T1000 (cell line): ENCODE data around the gene NRAS.
"Not testable (repeated sequence)": the region's sequence is repeated elsewhere in the genome, so short reads cannot be mapped to it uniquely, and the experiment has no call there.

ENCODE experiments used
- DNase-seq: peaks from one replicate; lab custom pipeline; 2025; ENCODE audit warnings: mixed read lengths; lab: John Stamatoyannopoulos, UW

Gene NRAS

DNA sequence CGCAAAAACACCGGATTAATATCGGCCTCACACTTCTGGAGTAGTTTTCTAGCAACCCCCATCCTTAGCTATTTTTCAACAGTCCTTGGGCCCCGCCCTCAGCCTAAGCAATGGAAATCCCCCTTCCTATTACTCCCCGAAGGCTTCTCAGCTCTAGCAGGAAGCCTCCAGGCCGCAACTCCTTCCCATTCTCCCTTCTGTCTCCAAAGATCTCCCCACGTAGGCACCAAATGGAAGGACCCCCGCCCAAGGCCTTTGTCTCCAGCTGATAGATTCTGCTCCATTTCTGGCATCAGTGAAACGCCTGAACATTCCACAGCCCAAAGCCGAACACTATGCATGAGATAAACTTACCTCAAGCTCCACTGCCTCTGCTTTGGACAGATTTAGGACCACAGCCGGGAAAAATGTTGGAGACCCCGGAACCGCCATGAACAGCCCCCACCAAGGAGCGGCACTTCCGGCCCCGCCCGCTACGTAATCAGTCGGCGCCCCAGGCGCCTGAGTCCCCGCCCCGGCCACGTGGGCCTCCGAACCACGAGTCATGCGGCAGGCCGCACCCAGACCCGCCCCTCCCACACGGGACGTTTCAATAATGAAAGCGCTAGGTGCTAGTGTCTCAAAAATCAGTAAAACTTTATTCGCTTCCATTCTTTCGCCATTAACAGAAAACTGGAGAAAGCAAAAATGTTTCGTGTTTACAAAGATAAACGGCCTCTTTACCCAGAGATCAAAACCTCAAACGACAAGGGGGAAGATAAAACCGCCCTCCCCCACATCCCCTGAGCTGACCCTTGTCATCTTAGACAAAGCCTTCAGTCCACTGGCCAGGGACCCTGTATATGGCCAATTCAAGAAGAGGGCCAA, at the start of gene NRAS:
Gene NRAS, minus strand, starts transcription at position 468 of the 867 bp plus-strand sequence. CDS start 611 bp downstream, outside the sequence.
- DNase-seq = peak; percentile 87

DNA sequence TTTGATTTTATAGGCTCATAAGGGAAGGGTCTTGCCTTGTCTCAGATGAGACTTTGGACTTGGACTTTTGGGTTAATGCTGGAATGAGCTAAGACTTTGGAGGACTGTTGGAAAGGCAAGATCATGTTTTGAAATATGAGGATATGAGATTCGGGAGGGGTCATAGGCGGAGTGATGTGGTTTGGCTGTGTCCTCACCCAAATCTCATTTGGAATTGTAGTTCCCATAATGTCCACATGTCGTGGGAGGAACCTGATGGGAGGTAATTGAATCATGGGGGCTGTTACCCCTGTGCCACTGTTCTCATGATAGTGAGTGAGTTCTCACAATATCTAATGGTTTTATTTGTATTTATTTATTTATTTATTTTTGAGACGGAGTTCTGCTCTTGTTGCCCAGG, 48.1 kb upstream of the NRAS start:
- no peak for DNase-seq

- DNase-seq = no peak
Measured at GRCh38 chr1:114758256-114758832, 41.8 kb upstream of the NRAS start.

DNA sequence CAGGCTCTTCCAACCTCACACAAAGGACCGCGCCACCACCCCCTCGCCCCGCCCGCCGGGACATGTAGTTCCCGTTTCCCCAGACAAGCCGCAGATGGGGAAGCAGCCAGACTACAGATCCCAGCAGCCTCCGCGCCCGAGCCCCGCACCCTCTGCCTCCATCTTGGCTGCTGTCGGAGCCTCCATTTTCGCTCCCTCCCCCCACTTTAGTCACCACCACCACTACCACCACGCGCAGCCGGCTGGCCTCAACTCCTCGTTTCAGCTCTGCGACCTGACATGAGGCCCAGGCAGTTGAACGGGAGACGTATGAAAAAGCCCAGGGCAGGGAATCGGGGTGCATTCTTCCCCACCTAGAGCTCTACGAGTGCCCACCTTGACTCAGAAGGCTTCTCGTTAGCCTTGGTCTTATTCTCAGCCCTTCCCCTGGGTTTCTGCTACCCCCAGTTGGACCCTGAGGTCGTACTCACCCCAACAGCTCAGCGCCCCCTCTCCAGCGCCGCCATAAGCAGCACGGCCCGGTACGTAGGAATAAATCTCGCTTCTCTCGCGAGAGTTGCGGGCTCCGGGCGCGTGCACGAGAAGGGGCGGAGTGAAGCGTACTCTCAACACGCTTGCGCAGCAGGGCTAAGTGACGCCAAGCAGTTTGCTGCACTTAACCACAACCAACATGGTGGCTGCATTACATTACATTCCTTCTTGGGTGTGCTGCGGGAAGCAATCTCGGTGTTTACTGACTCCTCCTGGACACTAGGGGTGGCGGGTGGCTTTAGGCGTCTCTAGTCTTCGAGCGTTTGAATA, 41.1 kb upstream of the NRAS start, which contains the start of gene CSDE1:
Gene CSDE1, minus strand, starts transcription at position 530 of the 801 bp plus-strand sequence. CDS start 18,094 bp downstream, outside the sequence.
- DNase-seq = peak; percentile 94

DNA sequence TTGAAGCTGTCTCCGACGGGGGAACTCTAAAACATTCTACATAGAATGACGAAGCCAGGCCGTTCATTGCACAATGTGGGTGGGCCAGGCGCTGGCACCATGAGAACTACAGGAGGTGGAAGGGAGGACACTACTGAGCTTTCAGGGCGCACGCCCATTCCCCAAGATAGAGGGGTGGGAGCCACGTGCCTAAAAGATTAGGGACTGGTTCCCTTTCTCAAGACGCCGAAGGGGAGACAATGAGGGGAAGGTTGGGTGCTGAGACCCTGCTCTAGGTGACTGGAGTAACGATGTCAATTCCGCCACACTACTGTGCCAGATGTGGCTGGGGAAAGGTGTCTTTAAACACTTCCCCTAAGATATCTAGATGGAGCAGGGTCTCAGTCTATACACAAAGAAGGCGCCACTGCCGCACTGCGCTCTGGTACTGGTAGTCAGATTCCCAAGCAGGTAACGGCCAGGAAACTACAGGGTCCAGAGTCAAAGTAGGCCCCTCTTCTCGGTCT, 40.4 kb upstream of the NRAS start:
- DNase-seq = no peak

GRCh38 chr1:114756009-114756892, 39.7 kb upstream of the NRAS start:
- DNase-seq = no peak

GRCh38 chr1:114755006-114755931, 38.7 kb upstream of the NRAS start:
- DNase-seq = no peak

DNA sequence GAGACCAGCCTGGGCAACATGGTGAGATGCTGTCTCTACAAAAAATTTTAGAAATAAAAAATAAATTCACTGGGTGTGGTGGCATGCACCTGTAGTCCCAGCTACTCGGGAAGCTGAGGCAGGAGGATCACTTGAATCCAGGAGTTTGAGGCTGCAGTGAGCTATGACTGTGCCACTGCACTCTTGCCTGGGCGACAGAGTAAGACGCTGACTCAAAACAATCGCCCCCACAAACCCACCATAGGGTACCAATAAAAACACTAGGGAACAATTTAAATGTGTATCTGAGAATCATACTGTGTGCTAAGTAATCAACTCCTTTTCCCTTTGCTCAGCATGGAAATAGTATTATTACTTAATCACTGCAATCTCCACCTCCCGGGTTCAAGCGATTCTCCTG, 37.1 kb upstream of the NRAS start:
- DNase-seq = not testable (repeated sequence)

- no peak for DNase-seq
Measured at GRCh38 chr1:114753143-114753542, 36.6 kb upstream of the NRAS start.

- DNase-seq = no peak
Measured at GRCh38 chr1:114750780-114751179, 34.2 kb upstream of the NRAS start.

- DNase-seq = no peak
Measured at GRCh38 chr1:114749835-114750234, 33.3 kb upstream of the NRAS start.

GRCh38 chr1:114746450-114747121, 30.0 kb upstream of the NRAS start:
- DNase-seq = no peak

DNA sequence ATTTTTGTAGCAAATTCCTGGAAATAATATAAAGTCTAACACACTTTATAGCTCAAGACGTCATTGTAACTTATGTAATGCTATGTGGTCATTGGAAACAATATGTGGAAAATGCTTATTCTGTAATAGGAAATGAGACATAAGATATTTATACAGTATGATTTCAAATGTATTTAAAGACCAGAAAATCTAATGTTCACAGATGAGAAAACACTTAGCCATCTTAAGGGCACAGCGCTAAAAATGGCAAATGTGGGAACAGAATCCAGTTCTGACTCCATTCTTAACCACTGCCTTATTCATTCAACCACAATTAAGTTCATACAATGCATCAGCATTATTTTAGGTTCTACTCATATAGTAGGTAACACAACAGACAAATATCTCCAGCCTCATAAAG, 28.7 kb upstream of the NRAS start:
- no peak for DNase-seq

GRCh38 chr1:114741963-114742746, 25.6 kb upstream of the NRAS start:
- no peak for DNase-seq

DNA sequence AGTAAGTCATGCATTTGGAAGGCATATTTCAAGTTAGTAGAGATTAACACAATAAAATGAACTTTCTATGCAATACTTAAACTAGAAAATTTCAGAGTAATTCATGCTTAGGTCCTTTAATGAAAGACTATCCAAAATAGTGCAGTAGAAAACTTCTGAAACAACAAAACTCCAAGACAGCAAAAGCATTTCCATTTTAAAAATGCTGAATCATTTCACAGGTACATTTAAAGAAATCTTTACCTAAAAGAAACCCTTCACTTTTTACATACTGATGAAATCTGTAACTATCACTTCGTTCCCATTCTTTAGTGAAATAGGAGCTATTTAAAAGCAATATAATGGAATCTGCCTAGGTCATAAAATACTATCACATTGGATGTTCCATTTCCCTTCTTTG, 23.8 kb upstream of the NRAS start:
- no peak for DNase-seq

- no peak for DNase-seq
Measured at GRCh38 chr1:114737314-114737849, 20.8 kb upstream of the NRAS start.

DNA sequence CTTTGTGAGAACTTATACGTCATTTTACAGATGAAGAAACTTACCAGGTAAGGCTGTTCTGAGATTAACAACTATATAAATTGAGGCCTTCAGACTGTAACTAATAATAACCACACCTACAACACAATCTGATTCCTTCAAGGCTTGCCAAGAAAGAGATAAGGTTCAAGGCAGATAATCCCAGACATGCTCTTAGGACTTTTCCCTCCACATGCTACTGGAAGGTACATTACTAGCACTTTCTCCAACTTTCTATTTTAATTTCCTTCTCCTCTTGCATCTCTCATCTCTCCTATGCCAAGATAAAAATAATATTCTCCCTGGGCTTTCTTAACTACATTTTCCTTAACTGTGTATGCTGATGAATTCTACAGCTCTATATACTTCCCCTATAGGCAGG, 18.9 kb upstream of the NRAS start:
- DNase-seq = no peak

GRCh38 chr1:114729782-114730181, 13.2 kb upstream of the NRAS start:
- DNase-seq = no peak

DNA sequence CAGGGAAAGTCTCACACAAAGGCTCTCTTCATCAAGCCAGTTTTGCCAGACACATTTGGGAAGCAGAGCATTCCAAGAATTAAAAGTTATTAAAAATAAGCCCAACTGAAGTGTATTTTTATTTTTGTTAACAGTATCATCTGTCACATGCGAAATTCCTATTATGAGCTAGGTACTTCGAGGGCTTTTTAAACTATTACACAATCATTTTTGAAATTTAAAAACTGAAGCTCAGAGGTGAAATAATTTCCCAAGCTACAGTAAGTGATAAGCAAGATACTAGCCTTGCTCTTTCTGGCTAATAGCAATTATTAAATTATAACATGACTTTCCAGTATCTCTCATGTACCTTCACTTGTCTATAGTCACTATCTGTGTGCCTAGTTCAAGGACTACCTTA, 12.0 kb upstream of the NRAS start:
- no peak for DNase-seq
